ENCODE results near the gene RREB1.

The RREB1 gene

GRCh38 chr6:7196019-7196402 lies 88.2 kb downstream of the RREB1 start:
- no peak for DNase-seq

- DNase-seq, result no peak
These were observed 89.0 kb downstream of the RREB1 start for GRCh38 chr6:7196685-7197283.

DNA sequence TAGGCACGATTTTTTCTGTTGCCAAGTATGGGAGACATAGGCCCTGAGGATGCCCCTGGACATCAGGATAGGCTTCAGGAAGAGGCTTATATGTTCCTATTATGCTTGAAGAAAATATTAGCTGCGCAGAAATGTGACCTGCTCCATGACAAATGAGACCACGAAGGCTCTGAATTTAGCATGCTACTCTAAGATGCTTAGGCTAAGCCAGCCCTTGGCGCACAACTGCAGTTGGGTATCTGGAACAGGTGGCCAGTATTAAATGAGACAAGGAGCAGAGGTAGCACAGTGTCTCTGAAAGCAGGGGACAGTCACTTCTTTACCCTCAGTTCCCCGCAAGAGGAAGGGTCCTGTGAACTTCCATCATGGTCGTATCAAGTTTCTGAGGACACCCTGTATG lies 90.0 kb downstream of the RREB1 start:
- DNase-seq, result no peak

GRCh38 chr6:7198833-7199800 lies 91.4 kb downstream of the RREB1 start:
- no peak for DNase-seq

DNA sequence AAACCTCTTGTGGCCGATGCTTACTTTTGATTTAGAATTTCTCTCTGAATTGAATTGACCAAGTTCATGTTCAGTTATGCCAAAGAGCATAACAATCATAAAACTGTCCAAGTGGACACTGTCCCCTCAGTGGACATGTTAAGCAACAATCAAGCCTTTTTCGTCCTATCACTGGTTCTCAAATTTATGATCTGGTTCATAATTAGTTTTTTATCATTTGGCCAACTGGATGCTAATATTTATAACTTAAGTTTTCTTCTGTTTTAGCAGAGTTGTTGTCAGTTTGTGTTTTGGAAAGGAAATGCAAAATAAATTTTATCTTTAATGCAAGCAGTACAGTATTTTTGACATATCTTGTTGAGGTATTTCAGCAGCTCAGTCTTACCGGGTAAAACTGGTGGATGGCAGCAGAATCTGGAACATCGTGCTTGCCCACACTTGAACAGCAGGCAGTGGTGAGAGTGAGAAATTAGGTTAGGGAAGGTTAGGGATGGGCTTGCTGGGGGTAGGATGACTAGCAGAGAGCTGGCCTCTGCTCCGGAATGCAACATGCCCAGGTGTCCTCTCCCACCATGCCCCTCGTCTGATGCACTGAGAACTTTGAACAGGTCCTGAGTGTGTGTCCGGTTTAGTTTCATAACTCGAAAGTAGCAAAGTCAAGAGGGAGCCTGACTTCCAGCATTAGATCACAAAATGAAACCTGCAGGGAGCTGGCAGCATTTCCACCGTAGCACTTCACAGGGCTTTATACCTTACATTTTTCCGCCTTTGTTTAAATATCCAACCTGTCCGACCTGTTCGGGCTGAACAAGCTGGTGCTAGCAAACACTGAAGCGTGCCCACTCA lies 93.1 kb downstream of the RREB1 start:
- no peak for DNase-seq

DNA sequence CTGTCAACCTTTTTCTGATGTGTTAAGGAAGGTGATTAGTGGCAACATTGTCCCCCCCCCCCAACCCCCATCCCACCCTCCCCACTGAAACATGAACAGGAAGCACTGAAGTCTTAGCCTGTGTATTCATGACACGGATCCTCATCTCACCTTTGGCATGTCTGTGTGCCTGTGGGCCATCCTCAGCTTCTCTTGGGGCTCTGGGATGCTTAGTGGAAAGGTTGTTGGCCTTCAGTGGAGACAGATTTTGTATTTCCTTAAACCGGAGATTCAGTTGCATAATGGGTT lies 93.6 kb downstream of the RREB1 start:
- DNase-seq, result no peak

DNA sequence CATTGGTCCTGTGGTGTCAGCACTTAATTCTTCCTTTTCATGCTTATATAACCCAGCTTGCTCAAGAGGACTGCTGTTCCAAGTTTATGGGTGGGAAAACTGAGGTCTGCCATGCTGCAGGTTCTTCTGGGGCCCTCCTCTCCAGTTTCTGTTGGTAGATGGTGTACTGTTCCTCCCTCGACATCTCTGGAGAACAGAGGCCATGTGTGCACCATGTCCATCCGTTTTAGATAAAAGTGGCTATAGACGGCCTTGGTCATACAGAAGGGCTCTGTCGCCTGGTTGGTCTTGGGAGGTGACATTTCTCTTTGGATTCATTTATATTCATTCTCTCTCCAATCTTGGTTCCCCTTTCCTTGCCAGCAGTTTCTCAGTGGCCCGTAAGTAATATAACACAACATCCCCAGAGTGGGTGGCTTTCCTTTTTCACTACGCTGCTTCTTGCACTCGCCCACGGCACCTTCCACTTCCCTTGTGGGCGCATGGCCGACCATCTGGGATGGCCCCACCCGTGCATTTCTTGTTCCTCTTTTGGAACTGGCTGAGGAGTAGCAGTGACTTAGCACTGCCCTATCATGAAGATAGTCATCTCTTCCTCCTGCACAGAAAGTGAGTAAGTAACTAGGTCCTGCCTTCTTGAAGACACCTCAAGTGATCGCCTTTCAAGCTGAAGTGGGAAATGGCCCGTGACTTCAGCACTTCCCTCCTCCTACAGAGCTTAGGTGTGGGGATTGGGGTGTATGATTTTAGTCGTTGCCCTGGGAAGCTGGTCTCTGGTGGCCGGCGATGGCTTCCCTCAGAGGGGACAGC lies 94.2 kb downstream of the RREB1 start:
- DNase-seq, result no peak

DNA sequence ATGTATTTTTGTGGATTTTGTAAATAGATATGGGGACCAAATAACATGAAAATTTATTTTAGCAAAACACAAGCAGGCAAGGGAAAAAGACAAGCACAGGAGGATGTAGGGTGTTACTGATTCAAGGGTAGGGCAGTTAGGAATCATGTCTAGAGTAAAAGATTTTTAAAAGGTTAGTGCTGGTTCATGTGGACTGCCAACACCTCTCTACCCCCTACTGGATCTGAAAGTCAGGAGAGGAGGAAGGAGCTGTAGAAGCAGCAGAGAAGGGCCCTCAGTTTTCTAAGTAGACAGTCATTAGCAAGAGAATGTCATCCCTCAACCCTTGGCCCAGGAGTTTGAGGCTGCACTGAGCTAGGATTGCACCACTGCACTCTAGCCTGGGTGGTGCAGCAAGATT lies 95.2 kb downstream of the RREB1 start:
- DNase-seq, result no peak

DNA sequence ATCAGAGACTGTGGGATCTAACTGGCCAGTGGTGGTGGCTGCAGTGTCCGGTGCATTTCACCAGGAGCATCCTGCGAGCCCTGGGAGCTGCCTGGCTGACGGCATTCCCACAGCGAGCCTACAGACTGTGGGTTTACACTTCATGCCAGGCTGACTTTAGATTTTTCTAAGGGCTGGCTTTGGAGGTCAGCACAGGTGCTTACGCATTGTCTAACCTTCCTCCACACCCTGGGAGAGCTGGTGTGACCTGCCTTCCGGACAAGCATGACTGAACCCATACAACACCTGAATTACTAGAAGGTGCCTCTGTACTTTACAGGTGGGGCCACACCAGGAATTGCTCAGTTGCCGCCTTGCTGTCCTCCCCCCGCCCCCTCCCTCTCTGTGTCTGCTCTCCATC lies 96.2 kb downstream of the RREB1 start:
- DNase-seq, result peak; percentile 45

DNA sequence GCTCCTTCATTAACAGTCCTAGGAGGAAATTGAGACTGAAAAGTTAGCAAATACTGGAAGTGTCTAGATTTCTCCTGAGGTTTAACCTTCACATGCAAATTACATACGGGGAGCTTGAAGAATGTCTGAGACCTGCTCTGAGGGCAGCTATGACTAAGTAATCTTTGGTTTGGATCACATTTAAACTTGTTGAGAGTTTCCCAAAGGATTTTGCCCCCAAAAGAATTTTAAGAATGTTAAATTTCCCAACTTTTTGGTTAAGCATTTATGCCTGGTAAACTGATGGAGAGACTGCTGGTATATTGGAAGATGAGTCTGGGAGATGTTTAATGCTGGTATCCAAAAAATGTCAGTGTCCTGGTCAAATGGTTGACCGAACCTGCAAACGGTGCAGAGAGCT lies 97.0 kb downstream of the RREB1 start:
- DNase-seq, result no peak

GRCh38 chr6:7207720-7208119 lies 100.0 kb downstream of the RREB1 start:
- DNase-seq, result no peak

DNA sequence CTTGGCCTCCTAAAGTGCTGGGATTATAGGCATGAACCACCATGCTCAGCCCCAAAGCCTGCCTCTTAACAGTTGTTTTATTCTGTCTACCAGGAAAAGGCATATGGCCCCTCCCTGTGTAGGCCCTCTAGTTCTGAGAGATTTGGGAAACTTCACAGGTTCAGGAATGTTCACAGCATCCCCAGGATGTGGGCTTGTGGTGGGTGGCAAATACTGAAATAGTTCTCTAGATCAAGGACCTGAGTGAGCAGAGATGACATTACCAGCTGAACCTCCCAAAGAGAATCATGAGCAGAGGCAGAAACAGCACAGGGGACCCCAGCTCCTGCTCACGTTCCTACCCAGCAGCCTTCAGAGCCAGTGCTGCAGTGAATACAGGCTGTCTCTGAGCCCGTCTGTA lies 105.7 kb downstream of the RREB1 start:
- DNase-seq, result no peak

DNA sequence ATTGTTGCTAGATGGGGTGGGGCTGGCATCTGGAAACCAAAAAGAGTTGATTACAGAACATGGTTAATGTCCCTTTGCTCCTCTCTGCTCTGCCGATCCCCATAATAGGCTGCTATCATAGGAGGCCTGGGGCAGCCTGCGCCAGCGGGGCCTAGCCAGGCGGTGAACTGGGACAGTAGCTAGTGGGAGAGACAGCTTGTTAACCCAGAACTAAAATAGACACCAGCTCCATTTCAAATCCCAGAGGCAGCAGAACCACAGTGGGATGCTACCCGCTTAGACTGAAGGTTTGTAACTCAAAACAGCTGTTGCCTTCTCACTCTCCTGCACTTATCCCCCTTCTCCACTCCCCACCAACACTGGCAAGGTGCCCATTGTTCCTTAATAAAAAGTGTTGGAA lies 106.7 kb downstream of the RREB1 start:
- DNase-seq, result no peak

GRCh38 chr6:7215131-7215530 lies 107.4 kb downstream of the RREB1 start:
- DNase-seq, result no peak

- no peak for DNase-seq
These were observed 108.1 kb downstream of the RREB1 start for GRCh38 chr6:7215798-7216231.

DNA sequence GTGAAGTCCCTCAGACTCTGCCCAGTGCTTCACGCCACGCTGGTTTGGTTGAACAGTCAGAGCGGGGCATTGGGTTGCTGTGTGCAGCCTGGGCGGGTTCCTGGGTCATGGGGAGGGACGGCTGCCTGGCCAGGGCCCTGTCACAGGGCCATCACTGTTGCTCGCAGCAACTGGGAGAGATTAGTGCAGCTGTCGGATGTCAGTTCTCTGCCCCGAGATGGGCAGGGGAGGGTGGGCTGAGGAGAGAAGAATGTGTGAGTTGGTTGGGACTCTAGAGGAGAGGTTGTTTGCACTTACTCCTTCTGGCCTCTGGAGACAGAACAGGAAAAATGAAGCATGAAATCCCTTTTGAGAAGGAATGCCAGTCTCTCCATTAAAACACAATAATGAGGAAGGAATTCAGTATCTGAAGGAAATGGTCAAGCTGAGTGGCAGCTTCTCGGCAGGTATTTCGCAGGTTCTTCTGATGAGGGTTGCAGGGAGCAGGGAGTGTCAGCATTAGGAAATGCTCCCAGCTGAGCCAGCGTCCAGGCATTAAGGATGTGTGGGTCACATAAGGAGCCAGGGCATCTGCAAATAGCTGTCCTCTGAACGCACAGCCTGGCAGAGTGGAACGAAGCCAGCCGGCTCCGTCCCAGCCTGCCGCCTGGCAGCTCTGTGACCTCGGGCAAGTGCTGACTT lies 109.3 kb downstream of the RREB1 start:
- DNase-seq, result no peak

DNA sequence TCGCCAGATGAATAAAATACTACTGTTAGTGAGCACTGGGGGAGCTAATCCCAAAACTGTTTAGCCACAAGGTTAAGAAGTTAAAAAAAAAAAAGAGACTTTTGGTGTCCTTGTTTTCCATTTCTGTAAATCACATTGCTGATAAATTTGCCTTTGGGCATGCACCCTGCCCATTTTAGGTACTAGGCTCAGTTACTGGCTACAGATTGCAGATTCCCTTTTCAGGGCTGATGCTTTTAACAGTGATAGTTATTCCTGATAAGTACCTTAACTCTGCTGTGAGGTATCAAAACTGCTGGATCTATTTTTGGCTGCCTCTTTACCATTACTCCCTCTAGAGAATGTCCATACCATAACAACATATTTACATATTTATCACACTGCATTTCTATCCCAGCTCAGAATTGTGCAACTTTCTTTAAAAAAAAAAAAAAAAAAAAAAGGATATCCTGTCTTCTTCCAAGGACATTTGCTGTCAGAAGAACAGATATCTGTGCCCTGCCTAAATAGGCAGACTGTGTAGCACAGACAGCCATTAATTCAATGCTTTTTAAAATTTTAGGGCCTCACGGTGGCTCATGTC lies 110.7 kb downstream of the RREB1 start:
- DNase-seq, result no peak

DNA sequence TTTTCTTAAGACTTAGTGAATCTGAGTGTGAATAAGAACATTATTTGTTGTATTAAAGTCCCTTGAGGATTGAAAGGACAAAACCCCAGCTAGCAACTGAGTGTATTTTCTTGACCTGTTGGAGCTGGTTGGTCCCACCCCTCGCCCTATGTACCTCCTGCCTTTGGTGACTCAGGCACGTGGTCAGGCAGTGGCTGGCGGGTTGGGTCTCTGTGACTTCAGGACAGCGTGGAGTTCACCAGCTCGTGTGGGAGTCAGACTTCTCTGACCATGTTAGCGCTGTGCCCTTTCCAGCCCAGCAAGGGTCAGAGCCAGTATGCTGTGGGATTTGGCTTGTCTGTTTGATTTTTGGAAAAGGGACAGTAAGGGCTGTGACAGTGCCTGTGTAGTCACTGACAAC lies 111.5 kb downstream of the RREB1 start:
- no peak for DNase-seq

DNA sequence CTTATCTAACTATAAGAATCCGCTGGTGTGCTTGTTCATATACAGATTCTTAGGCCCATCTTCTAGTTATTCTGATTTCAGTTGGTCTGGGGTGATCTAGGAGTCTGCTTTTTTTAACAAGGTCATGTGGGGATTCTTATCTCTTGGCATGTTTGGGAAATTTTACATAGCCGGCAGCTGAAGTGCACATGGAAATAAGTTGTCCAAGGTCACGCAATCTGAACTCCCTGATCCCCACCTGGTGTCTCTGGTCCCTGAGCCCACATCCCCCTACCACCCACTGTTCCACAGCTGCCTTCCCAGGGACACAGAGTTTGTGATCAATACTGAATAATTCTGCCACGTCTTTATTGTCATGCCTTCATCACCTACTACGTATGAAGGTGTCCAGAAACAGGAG lies 114.4 kb downstream of the RREB1 start:
- DNase-seq, result no peak

DNA sequence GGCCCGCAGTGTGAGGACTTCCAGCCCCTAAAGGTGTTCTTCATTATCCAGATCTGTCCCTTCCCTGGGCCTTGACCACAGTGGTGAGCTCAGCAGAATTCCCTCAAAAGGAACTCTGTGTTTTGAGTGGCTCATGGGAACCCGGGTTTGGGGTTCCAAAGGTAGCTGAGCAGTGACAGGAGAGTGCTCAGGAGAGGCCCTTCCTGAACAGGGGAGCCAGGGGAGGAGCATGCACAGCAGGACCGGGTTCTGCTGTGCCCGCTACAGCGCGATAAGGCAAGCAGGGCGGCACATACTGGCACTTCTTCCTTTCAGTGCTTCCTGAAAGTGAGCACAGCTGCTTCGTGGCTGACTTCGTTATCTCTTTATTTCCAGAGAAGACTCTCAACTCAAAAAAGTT lies 117.0 kb downstream of the RREB1 start:
- no peak for DNase-seq

- DNase-seq, result no peak
These were observed 121.1 kb downstream of the RREB1 start for GRCh38 chr6:7228662-7229375.
